GM23338 (cell line): Measurements from ENCODE around the gene NOC2L. TPM values are rescaled to one million over a fixed set of nuclear protein-coding genes. Genes with fewer than 3 reads are reported as not detected.

Experiments
- ATAC-seq: fragments of 200-7000 bp; cut with Tn5 transposase; 3 replicates; pipeline ENCODE4 v1.9.1; 2020
- DNase-seq: peaks from one replicate; pipeline ENCODE4 v3.0.0-alpha.2; 2015; ENCODE audit warnings: low spot score
- H2AFZ ChIP-seq: fragments of 200-600 bp; sonication (generic); 2 replicates; pipeline ENCODE4 v1.8.0; 2016; ENCODE audit warnings: antibody characterized with exemption, mild to moderate bottlenecking, moderate library complexity
- H3F3A ChIP-seq: fragments of 200-600 bp; sonication (generic); replicated peaks from 2 replicates; pipeline ENCODE4 v1.8.0; 2017; ENCODE audit warnings: antibody characterized with exemption, mixed run types, low read depth
- H3K27ac ChIP-seq: fragments of 200-600 bp; sonication (generic); 2 replicates; pipeline ENCODE4 v1.6.1; 2016; ENCODE audit warnings: low read depth
- H3K27me3 ChIP-seq: fragments of 200-600 bp; sonication (generic); 2 replicates; pipeline ENCODE4 v1.8.0; 2016; ENCODE audit warnings: mild to moderate bottlenecking, mixed run types, moderate library complexity; ENCODE audit not compliant: insufficient read depth
- H3K36me3 ChIP-seq: fragments of 200-600 bp; sonication (generic); 2 replicates; pipeline ENCODE4 v1.8.0; 2016; ENCODE audit warnings: mild to moderate bottlenecking; ENCODE audit not compliant: insufficient read depth
- H3K4me1 ChIP-seq: fragments of 200-600 bp; sonication (generic); 2 replicates; pipeline ENCODE4 v1.8.0; 2016; ENCODE audit warnings: mild to moderate bottlenecking, moderate library complexity; ENCODE audit not compliant: insufficient read depth
- H3K4me2 ChIP-seq: fragments of 200-600 bp; sonication (generic); 2 replicates; pipeline ENCODE4 v1.7.1; 2017; ENCODE audit warnings: mixed run types
- H3K4me3 ChIP-seq: fragments of 200-600 bp; sonication (generic); 2 replicates; pipeline ENCODE4 v1.6.1; 2016; ENCODE audit warnings: mixed run types
- H3K79me2 ChIP-seq: fragments of 200-600 bp; sonication (generic); replicated peaks from 2 replicates; pipeline ENCODE4 v1.8.0; 2017; ENCODE audit warnings: mild to moderate bottlenecking; ENCODE audit not compliant: insufficient read depth
- H3K9me2 ChIP-seq: fragments of 200-600 bp; sonication (generic); 2 replicates; pipeline ENCODE4 v1.8.0; 2017; ENCODE audit not compliant: insufficient read depth
- H4K20me1 ChIP-seq: fragments of 200-600 bp; sonication (generic); replicated peaks from 2 replicates; pipeline ENCODE4 v1.8.0; 2017; ENCODE audit warnings: mild to moderate bottlenecking; ENCODE audit not compliant: insufficient read depth
- H3K27ac Mint-ChIP-seq: 2 replicates; pipeline ENCODE4 v1.8.0; 2020; ENCODE audit warnings: inconsistent platforms, mild to moderate bottlenecking, moderate library complexity, mixed read lengths
- H3K27me3 Mint-ChIP-seq: 3 replicates; pipeline ENCODE4 v1.8.0; 2022; ENCODE audit warnings: low read depth, mild to moderate bottlenecking, moderate library complexity, mixed read lengths, inconsistent platforms; ENCODE audit not compliant: insufficient read depth, poor library complexity
- H3K36me3 Mint-ChIP-seq: 3 replicates; pipeline ENCODE4 v1.8.0; 2021; ENCODE audit warnings: low read depth, mild to moderate bottlenecking, inconsistent platforms, moderate library complexity, mixed read lengths
- H3K4me1 Mint-ChIP-seq: 3 replicates; pipeline ENCODE4 v1.8.0; 2020; ENCODE audit warnings: mild to moderate bottlenecking, inconsistent platforms, mixed read lengths
- H3K4me3 Mint-ChIP-seq: 3 replicates; pipeline ENCODE4 v1.8.0; 2021; ENCODE audit warnings: moderate library complexity, mild to moderate bottlenecking, inconsistent platforms, mixed read lengths
- H3K9me3 Mint-ChIP-seq: 3 replicates; pipeline ENCODE4 v1.8.0; 2020; ENCODE audit warnings: moderate library complexity, mild to moderate bottlenecking, inconsistent platforms, mixed read lengths
- CREB1 ChIP-seq: fragments of 250-450 bp; sonication (Bioruptor Pico); IDR thresholded peaks from 2 replicates; pipeline ENCODE4 v1.5.0; 2020; ENCODE audit warnings: low read depth, mild to moderate bottlenecking, moderate library complexity
- ETS1 ChIP-seq: IDR thresholded peaks from 2 replicates; pipeline ENCODE4 v1.6.1; 2016; ENCODE audit warnings: antibody characterized with exemption
- EZH2phosphoT487 ChIP-seq: fragments of 200-600 bp; sonication (generic); IDR thresholded peaks from one replicate; pipeline ENCODE4 v1.8.1; 2018; ENCODE audit warnings: antibody characterized with exemption; ENCODE audit not compliant: unreplicated experiment
- NANOG ChIP-seq: IDR thresholded peaks from 2 replicates; pipeline ENCODE4 v1.6.1; 2016; ENCODE audit warnings: antibody characterized with exemption, borderline replicate concordance
- STAT1 ChIP-seq: IDR thresholded peaks from one replicate; pipeline ENCODE4 v1.6.1; 2016; ENCODE audit warnings: antibody characterized with exemption; ENCODE audit not compliant: unreplicated experiment
- ZNF331 ChIP-seq: fragments of 250-450 bp; sonication (Bioruptor Pico); IDR thresholded peaks from 2 replicates; pipeline ENCODE4 v1.5.0; 2020; ENCODE audit warnings: low read depth, mild to moderate bottlenecking, moderate library complexity
- ZNF462 ChIP-seq: fragments of 250-450 bp; sonication (Bioruptor Pico); IDR thresholded peaks from 2 replicates; pipeline ENCODE4 v1.5.0; 2020; ENCODE audit warnings: mild to moderate bottlenecking, moderate library complexity
- polyA plus RNA-seq: library from polyadenylated mRNA; unstranded; fragments of >200 nt; fragmentation: Nextera tagmentation; extraction: Ambion mirVana; gene quantifications from 2 replicates; pipeline ENCODE4 v1.2.1, GENCODE V29; 2016
- total RNA-seq: library from RNA; depleted of rRNA; stranded (reverse); fragments of >200 nt; shearing (Covaris generic); gene quantifications from 2 replicates; pipeline ENCODE4 v1.2.3, GENCODE V29; 2014

NOC2L gene
- total and polyA plus RNA-seq, 2 experiments from 2014 or later = 79.3 to 125 TPM

DNA sequence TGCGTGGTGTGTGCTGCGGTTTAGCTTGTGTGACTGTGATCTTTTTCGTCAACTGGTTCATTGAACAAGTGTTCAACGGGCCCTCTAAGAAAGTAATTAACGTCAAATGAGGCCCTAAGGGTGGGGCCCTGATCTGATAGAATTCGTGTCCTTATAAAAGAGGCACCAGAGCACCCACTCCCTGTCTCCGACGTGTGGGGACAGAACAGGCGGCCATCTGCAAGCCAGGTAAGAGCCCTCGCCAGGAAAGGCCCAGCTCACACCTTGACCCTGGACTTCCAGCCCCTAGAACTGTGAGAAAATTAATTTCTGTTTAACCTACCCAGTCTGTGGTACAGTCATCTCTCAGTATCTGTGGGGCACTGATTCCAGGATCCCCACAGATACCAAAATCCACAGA, 55.8 kb downstream of the NOC2L start (continued):
- no peak for TF ChIP-seq ZNF462 (CRISPR knock-in tag)
- TF ChIP-seq ETS1 = no peak

DNA sequence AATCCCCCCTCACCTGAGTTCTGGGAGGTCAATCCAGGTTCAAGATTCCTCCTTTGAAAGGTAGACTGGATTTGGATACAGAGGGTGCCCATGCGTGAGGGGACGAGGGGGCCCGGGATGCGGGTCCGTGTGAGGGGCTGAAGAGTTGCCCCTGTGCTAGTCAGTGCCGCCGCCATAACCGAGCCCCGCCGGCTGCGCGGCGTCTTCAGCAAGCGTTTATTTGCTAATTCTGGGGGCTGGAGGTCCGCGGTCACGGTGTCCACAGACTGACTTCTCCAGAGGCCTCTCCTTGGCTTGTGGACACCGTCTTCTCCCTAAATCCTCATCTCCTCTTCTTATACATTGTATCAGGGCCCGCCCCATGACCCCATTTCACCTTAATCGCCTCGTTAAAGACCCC, 56.3 kb downstream of the NOC2L start:
- no peaks in the 10 kb centered on the region for H3K36me3 ChIP-seq
- H3K9me2 ChIP-seq = no peaks in the 10 kb centered on the region
- Mint-ChIP-seq H3K9me3 (no peaks in the 10 kb centered on the region; the same call in 2 of the 3 replicates), H3K27me3 (peaks cover 64% of the 10 kb centered on the region), H3K4me3 (no peak overlapping the region), H3K36me3 (no peaks in the 10 kb centered on the region), H3K4me1 (peaks cover 3% of the 10 kb centered on the region; the same call in 2 of the 3 replicates), H3K27ac (no peak overlapping the region)
- ATAC-seq (no peak), DNase-seq (no peak)
- H2AFZ ChIP-seq = no peak overlapping the region
- H3K4me1 ChIP-seq = no peaks in the 10 kb centered on the region
- no peak overlapping the region for H3K4me2 ChIP-seq
- H3K79me2 ChIP-seq = no peaks in the 10 kb centered on the region
- H3K27ac ChIP-seq = no peak overlapping the region
- no peaks in the 10 kb centered on the region; the same call in 1 of the 2 replicates for H4K20me1 ChIP-seq
- peaks cover 56% of the 10 kb centered on the region for H3K27me3 ChIP-seq
- H3F3A ChIP-seq = no peaks in the 10 kb centered on the region
- no peak overlapping the region for H3K4me3 ChIP-seq
- TF ChIP-seq STAT1 (no peak), ZNF462 (CRISPR knock-in tag) (no peak), EZH2phosphoT487 (no peak), NANOG (no peak), ZNF331 (CRISPR knock-in tag) (no peak), CREB1 (CRISPR knock-in tag) (no peak)
